Central memory CD4-positive, alpha-beta T cell (primary cell): ENCODE measurements around the gene CUX1.
"Not testable (repeated sequence)": the region's sequence is repeated elsewhere in the genome, so short reads cannot be mapped to it uniquely, and the experiment has no call there.

Experiments
- DNase-seq: peaks from one replicate; pipeline ENCODE4 v3.0.0; 2022

Gene CUX1

GRCh38 chr7:102019461-102019860 lies 202.0 kb downstream of the CUX1 start:
- DNase-seq: no peak

GRCh38 chr7:102021841-102022618 lies 204.6 kb downstream of the CUX1 start:
- DNase-seq: no peak

GRCh38 chr7:102024005-102024768 lies 206.8 kb downstream of the CUX1 start:
- DNase-seq: no peak

GRCh38 chr7:102024769-102025391 lies 207.5 kb downstream of the CUX1 start:
- no peak for DNase-seq

GRCh38 chr7:102025777-102026176 lies 208.4 kb downstream of the CUX1 start:
- not testable (repeated sequence) for DNase-seq

GRCh38 chr7:102028206-102028826 lies 210.9 kb downstream of the CUX1 start:
- no peak for DNase-seq

GRCh38 chr7:102029616-102030015 lies 212.2 kb downstream of the CUX1 start:
- no peak for DNase-seq

GRCh38 chr7:102030696-102031095 lies 213.3 kb downstream of the CUX1 start:
- no peak for DNase-seq

GRCh38 chr7:102036958-102037357 lies 219.5 kb downstream of the CUX1 start:
- no peak for DNase-seq

GRCh38 chr7:102039706-102040105 lies 222.3 kb downstream of the CUX1 start:
- no peak for DNase-seq

GRCh38 chr7:102040569-102040968 lies 223.1 kb downstream of the CUX1 start:
- DNase-seq: no peak

GRCh38 chr7:102042016-102042656 lies 224.7 kb downstream of the CUX1 start:
- no peak for DNase-seq

- DNase-seq: not testable (repeated sequence)
Measured at GRCh38 chr7:102042796-102043195, 225.4 kb downstream of the CUX1 start.

- DNase-seq: no peak
Measured at GRCh38 chr7:102044641-102044983, 227.2 kb downstream of the CUX1 start.

GRCh38 chr7:102044984-102045673 lies 227.7 kb downstream of the CUX1 start:
- no peak for DNase-seq

GRCh38 chr7:102045681-102046372 lies 228.4 kb downstream of the CUX1 start:
- DNase-seq: no peak

GRCh38 chr7:102046373-102047117 lies 229.1 kb downstream of the CUX1 start:
- DNase-seq: no peak

GRCh38 chr7:102047167-102047566 lies 229.7 kb downstream of the CUX1 start:
- no peak for DNase-seq

- no peak for DNase-seq
Measured at GRCh38 chr7:102049765-102050164, 232.3 kb downstream of the CUX1 start.

- DNase-seq: no peak
Measured at GRCh38 chr7:102050864-102051460, 233.5 kb downstream of the CUX1 start.
